ENCODE results near the gene RUNDC1.

Gene RUNDC1

GRCh38 chr17:43010667-43011308 is 30.4 kb downstream of the RUNDC1 start:
- Histone ChIP-seq H3K36me3 (ENCODE audit: control insufficient read depth, insufficient read depth, low read length) (peaks cover 9% of the 10 kb centered on the region; the same call in 1 of the 2 replicates), H3K27ac (ENCODE audit: low read length) (no peak overlapping the region), H3K27me3 (ENCODE audit: control insufficient read depth, insufficient read depth, low read length) (no peaks in the 10 kb centered on the region), H3K9me3 (ENCODE audit: control insufficient read depth, insufficient read depth, low read length) (no peaks in the 10 kb centered on the region), H3K4me3 (ENCODE audit: low read length) (no peak overlapping the region), H3K4me1 (ENCODE audit: control insufficient read depth, insufficient read depth, low read length) (peaks cover 6% of the 10 kb centered on the region; the same call in 1 of the 2 replicates)
- no peak for DNase-seq (ENCODE audit: low read depth, low spot score)
- no CpG with 5 or more reads among the region's 5 CpGs for WGBS (ENCODE audit: insufficient coverage, insufficient read length)

- H3K9me3 ChIP-seq (ENCODE audit: control insufficient read depth, insufficient read depth, low read length): no peaks in the 10 kb centered on the region
- no peak overlapping the region for H3K27ac ChIP-seq (ENCODE audit: low read length)
- peaks cover 16% of the 10 kb centered on the region; the same call in 1 of the 2 replicates for H3K36me3 ChIP-seq (ENCODE audit: control insufficient read depth, insufficient read depth, low read length)
- no peak overlapping the region for H3K4me3 ChIP-seq (ENCODE audit: low read length)
- DNase-seq (ENCODE audit: low read depth, low spot score): no peak
- H3K4me1 ChIP-seq (ENCODE audit: control insufficient read depth, insufficient read depth, low read length): peaks cover 7% of the 10 kb centered on the region; the same call in 1 of the 2 replicates
- H3K27me3 ChIP-seq (ENCODE audit: control insufficient read depth, insufficient read depth, low read length): no peaks in the 10 kb centered on the region
- no CpG with 5 or more reads among the region's 15 CpGs for WGBS (ENCODE audit: insufficient coverage, insufficient read length)
Measured at GRCh38 chr17:43011728-43012472, 31.5 kb downstream of the RUNDC1 start.

GRCh38 chr17:43013296-43013695 is 32.9 kb downstream of the RUNDC1 start:
- Histone ChIP-seq H3K4me3 (ENCODE audit: low read length) (no peak overlapping the region), H3K36me3 (ENCODE audit: control insufficient read depth, insufficient read depth, low read length) (peaks cover 24% of the 10 kb centered on the region), H3K9me3 (ENCODE audit: control insufficient read depth, insufficient read depth, low read length) (no peaks in the 10 kb centered on the region)

GRCh38 chr17:43014020-43014648 is 33.8 kb downstream of the RUNDC1 start:
- peaks cover 7% of the 10 kb centered on the region; the same call in 1 of the 2 replicates for H3K4me1 ChIP-seq (ENCODE audit: control insufficient read depth, insufficient read depth, low read length)
- no peaks in the 10 kb centered on the region for H3K9me3 ChIP-seq (ENCODE audit: control insufficient read depth, insufficient read depth, low read length)
- WGBS (ENCODE audit: insufficient coverage, insufficient read length): no CpG with 5 or more reads among the region's 12 CpGs
- no peak overlapping the region for H3K4me3 ChIP-seq (ENCODE audit: low read length)
- no peak overlapping the region for H3K27ac ChIP-seq (ENCODE audit: low read length)
- no peak for DNase-seq (ENCODE audit: low read depth, low spot score)
- no peaks in the 10 kb centered on the region for H3K27me3 ChIP-seq (ENCODE audit: control insufficient read depth, insufficient read depth, low read length)
- peaks cover 27% of the 10 kb centered on the region for H3K36me3 ChIP-seq (ENCODE audit: control insufficient read depth, insufficient read depth, low read length)

More at GRCh38 chr17:43013296-43013695, 32.9 kb downstream of the RUNDC1 start:
- peaks cover 7% of the 10 kb centered on the region; the same call in 1 of the 2 replicates for H3K4me1 ChIP-seq (ENCODE audit: control insufficient read depth, insufficient read depth, low read length)
- WGBS (ENCODE audit: insufficient coverage, insufficient read length): no CpG with 5 or more reads among the region's 8 CpGs
- DNase-seq (ENCODE audit: low read depth, low spot score): no peak
- H3K27me3 ChIP-seq (ENCODE audit: control insufficient read depth, insufficient read depth, low read length): no peaks in the 10 kb centered on the region
- no peak overlapping the region for H3K27ac ChIP-seq (ENCODE audit: low read length)

- Histone ChIP-seq H3K4me1 (ENCODE audit: control insufficient read depth, insufficient read depth, low read length) (peaks cover 7% of the 10 kb centered on the region; the same call in 1 of the 2 replicates), H3K27me3 (ENCODE audit: control insufficient read depth, insufficient read depth, low read length) (no peaks in the 10 kb centered on the region), H3K9me3 (ENCODE audit: control insufficient read depth, insufficient read depth, low read length) (no peaks in the 10 kb centered on the region), H3K27ac (ENCODE audit: low read length) (no peak overlapping the region), H3K4me3 (ENCODE audit: low read length) (no peak overlapping the region), H3K36me3 (ENCODE audit: control insufficient read depth, insufficient read depth, low read length) (peaks cover 27% of the 10 kb centered on the region)
- no peak for DNase-seq (ENCODE audit: low read depth, low spot score)
- no CpG with 5 or more reads among the region's 8 CpGs for WGBS (ENCODE audit: insufficient coverage, insufficient read length)
Measured at GRCh38 chr17:43014649-43015542, 34.5 kb downstream of the RUNDC1 start.

GRCh38 chr17:43015579-43015978 is 35.2 kb downstream of the RUNDC1 start:
- Histone ChIP-seq H3K4me3 (ENCODE audit: low read length) (no peak overlapping the region), H3K9me3 (ENCODE audit: control insufficient read depth, insufficient read depth, low read length) (no peaks in the 10 kb centered on the region), H3K27ac (ENCODE audit: low read length) (no peak overlapping the region), H3K36me3 (ENCODE audit: control insufficient read depth, insufficient read depth, low read length) (peaks cover 27% of the 10 kb centered on the region), H3K27me3 (ENCODE audit: control insufficient read depth, insufficient read depth, low read length) (no peaks in the 10 kb centered on the region), H3K4me1 (ENCODE audit: control insufficient read depth, insufficient read depth, low read length) (peaks cover 7% of the 10 kb centered on the region; the same call in 1 of the 2 replicates)
- WGBS (ENCODE audit: insufficient coverage, insufficient read length): no CpG with 5 or more reads among the region's 9 CpGs
- no peak for DNase-seq (ENCODE audit: low read depth, low spot score)

GRCh38 chr17:43016216-43016615 is 35.9 kb downstream of the RUNDC1 start:
- no peaks in the 10 kb centered on the region for H3K27me3 ChIP-seq (ENCODE audit: control insufficient read depth, insufficient read depth, low read length)
- no peak for DNase-seq (ENCODE audit: low read depth, low spot score)
- H3K36me3 ChIP-seq (ENCODE audit: control insufficient read depth, insufficient read depth, low read length): peaks cover 27% of the 10 kb centered on the region
- no peaks in the 10 kb centered on the region for H3K9me3 ChIP-seq (ENCODE audit: control insufficient read depth, insufficient read depth, low read length)
- peaks cover 7% of the 10 kb centered on the region; the same call in 1 of the 2 replicates for H3K4me1 ChIP-seq (ENCODE audit: control insufficient read depth, insufficient read depth, low read length)
- WGBS (ENCODE audit: insufficient coverage, insufficient read length): no CpG with 5 or more reads among the region's 7 CpGs
- no peak overlapping the region for H3K4me3 ChIP-seq (ENCODE audit: low read length)
- H3K27ac ChIP-seq (ENCODE audit: low read length): no peak overlapping the region

- Histone ChIP-seq H3K36me3 (ENCODE audit: control insufficient read depth, insufficient read depth, low read length) (peaks cover 27% of the 10 kb centered on the region), H3K4me3 (ENCODE audit: low read length) (no peak overlapping the region), H3K9me3 (ENCODE audit: control insufficient read depth, insufficient read depth, low read length) (no peaks in the 10 kb centered on the region), H3K27me3 (ENCODE audit: control insufficient read depth, insufficient read depth, low read length) (no peaks in the 10 kb centered on the region), H3K27ac (ENCODE audit: low read length) (no peak overlapping the region), H3K4me1 (ENCODE audit: control insufficient read depth, insufficient read depth, low read length) (peaks cover 6% of the 10 kb centered on the region; the same call in 1 of the 2 replicates)
- DNase-seq (ENCODE audit: low read depth, low spot score): no peak
- no CpG with 5 or more reads among the region's 19 CpGs for WGBS (ENCODE audit: insufficient coverage, insufficient read length)
Measured at GRCh38 chr17:43018008-43018853, 37.9 kb downstream of the RUNDC1 start.

GRCh38 chr17:43018932-43019331 is 38.6 kb downstream of the RUNDC1 start:
- H3K36me3 ChIP-seq (ENCODE audit: control insufficient read depth, insufficient read depth, low read length): peaks cover 27% of the 10 kb centered on the region
- no peak overlapping the region for H3K27ac ChIP-seq (ENCODE audit: low read length)
- H3K27me3 ChIP-seq (ENCODE audit: control insufficient read depth, insufficient read depth, low read length): no peaks in the 10 kb centered on the region
- no peak overlapping the region for H3K4me3 ChIP-seq (ENCODE audit: low read length)
- WGBS (ENCODE audit: insufficient coverage, insufficient read length): no CpG with 5 or more reads among the region's 4 CpGs
- DNase-seq (ENCODE audit: low read depth, low spot score): no peak
- peaks cover 6% of the 10 kb centered on the region; the same call in 1 of the 2 replicates for H3K4me1 ChIP-seq (ENCODE audit: control insufficient read depth, insufficient read depth, low read length)
- H3K9me3 ChIP-seq (ENCODE audit: control insufficient read depth, insufficient read depth, low read length): no peaks in the 10 kb centered on the region

Measured in iPS DF 6.9 (cell line).